H9 (cell line): ENCODE measurements around the gene NUP160. TPM values are rescaled to one million over a fixed set of nuclear protein-coding genes. Genes with fewer than 3 reads are reported as not detected.

Experiments used
- DNase-seq: peaks from one replicate; pipeline ENCODE4 v3.0.0-alpha.2; 2017
- H2AFZ ChIP-seq: one replicate; pipeline ENCODE4 v1.6.1; 2013; ENCODE audit warnings: mild to moderate bottlenecking, low read length, control low read depth, moderate library complexity
- H2AK5ac ChIP-seq: 2 replicates; pipeline ENCODE4 v1.6.1; 2013; ENCODE audit warnings: low read length, control low read depth, mixed read lengths; ENCODE audit not compliant: insufficient read length
- H2BK120ac ChIP-seq: one replicate; pipeline ENCODE4 v1.6.1; 2013; ENCODE audit warnings: low read depth, mild to moderate bottlenecking, low read length, control low read depth, inconsistent platforms; ENCODE audit not compliant: poor library complexity, severe bottlenecking
- H2BK12ac ChIP-seq: 2 replicates; pipeline ENCODE4 v1.6.1; 2013; ENCODE audit warnings: low read length, control low read depth, mixed read lengths, low read depth; ENCODE audit not compliant: insufficient read length
- H2BK15ac ChIP-seq: 2 replicates; pipeline ENCODE4 v1.6.1; 2013; ENCODE audit warnings: low read depth, low read length, control low read depth
- H2BK20ac ChIP-seq: one replicate; pipeline ENCODE4 v1.6.1; 2013; ENCODE audit warnings: low read depth, mild to moderate bottlenecking, low read length, control low read depth, inconsistent platforms; ENCODE audit not compliant: poor library complexity, severe bottlenecking
- H2BK5ac ChIP-seq: 2 replicates; pipeline ENCODE4 v1.6.1; 2013; ENCODE audit warnings: low read length, control low read depth, mixed read lengths; ENCODE audit not compliant: insufficient read length
- H3K14ac ChIP-seq: 2 replicates; pipeline ENCODE4 v1.6.1; 2013; ENCODE audit warnings: low read length, control low read depth; ENCODE audit not compliant: insufficient read depth
- H3K18ac ChIP-seq: 2 replicates; pipeline ENCODE4 v1.6.1; 2013; ENCODE audit warnings: low read depth, mild to moderate bottlenecking, mixed read lengths, low read length, control low read depth; ENCODE audit not compliant: insufficient read length
- H3K23ac ChIP-seq: 2 replicates; pipeline ENCODE4 v1.6.1; 2013; ENCODE audit warnings: low read length, control low read depth, mixed read lengths, low read depth; ENCODE audit not compliant: insufficient read length
- H3K23me2 ChIP-seq: 2 replicates; pipeline ENCODE4 v1.6.1; 2013; ENCODE audit warnings: low read depth, mild to moderate bottlenecking, mixed read lengths, low read length, control low read depth; ENCODE audit not compliant: insufficient read length, poor library complexity, severe bottlenecking
- H3K27ac ChIP-seq: 2 replicates; pipeline ENCODE4 v1.5.1; 2013; ENCODE audit warnings: low read length, control low read depth, mixed read lengths, low read depth; ENCODE audit not compliant: insufficient read length
- H3K27me3 ChIP-seq: 2 replicates; pipeline ENCODE4 v1.6.1; 2013; ENCODE audit warnings: low read length, control low read depth, inconsistent platforms; ENCODE audit not compliant: insufficient read depth
- H3K4ac ChIP-seq: 2 replicates; pipeline ENCODE4 v1.6.1; 2013; ENCODE audit warnings: low read depth, mild to moderate bottlenecking, control low read depth, inconsistent platforms, low read length, moderate library complexity
- H3K4me1 ChIP-seq: 2 replicates; pipeline ENCODE4 v1.6.1; 2013; ENCODE audit warnings: low read length, control low read depth, inconsistent platforms; ENCODE audit not compliant: insufficient read depth
- H3K4me2 ChIP-seq: 2 replicates; pipeline ENCODE4 v1.6.1; 2013; ENCODE audit warnings: low read length, control low read depth, mixed read lengths; ENCODE audit not compliant: insufficient read length, insufficient read depth
- H3K56ac ChIP-seq: 2 replicates; pipeline ENCODE4 v1.6.1; 2013; ENCODE audit warnings: low read depth, mild to moderate bottlenecking, mixed read lengths, low read length, control low read depth; ENCODE audit not compliant: insufficient read length
- H3K79me1 ChIP-seq: 2 replicates; pipeline ENCODE4 v1.6.1; 2013; ENCODE audit warnings: low read depth, mild to moderate bottlenecking, moderate library complexity, low read length, control low read depth, inconsistent platforms; ENCODE audit not compliant: insufficient read depth, poor library complexity, severe bottlenecking
- H3K79me2 ChIP-seq: 2 replicates; pipeline ENCODE4 v1.6.1; 2013; ENCODE audit warnings: low read length, control low read depth, inconsistent platforms; ENCODE audit not compliant: insufficient read depth
- H3K9ac ChIP-seq: 2 replicates; pipeline ENCODE4 v1.6.1; 2013; ENCODE audit warnings: low read length, control low read depth, mixed read lengths; ENCODE audit not compliant: insufficient read length; ENCODE audit errors: extremely low read depth
- H3K9me3 ChIP-seq: one replicate; pipeline ENCODE4 v1.6.1; 2013; ENCODE audit warnings: low read depth, low read length, inconsistent platforms; ENCODE audit not compliant: control insufficient read depth
- H3T11ph ChIP-seq: one replicate; pipeline ENCODE4 v1.6.1; 2013; ENCODE audit warnings: mild to moderate bottlenecking, low read length, control low read depth, inconsistent platforms
- H4K20me1 ChIP-seq: one replicate; pipeline ENCODE4 v1.6.1; 2013; ENCODE audit not compliant: control insufficient read depth, insufficient read length, insufficient read depth
- H4K5ac ChIP-seq: 2 replicates; pipeline ENCODE4 v1.6.1; 2013; ENCODE audit warnings: low read depth, mild to moderate bottlenecking, mixed read lengths, low read length, control low read depth; ENCODE audit not compliant: insufficient read length
- H4K8ac ChIP-seq: replicated peaks from 2 replicates; pipeline ENCODE4 v1.6.1; 2013; ENCODE audit warnings: low read length, control low read depth, mixed read lengths, low read depth; ENCODE audit not compliant: insufficient read length
- H4K91ac ChIP-seq: 2 replicates; pipeline ENCODE4 v1.6.1; 2013; ENCODE audit warnings: low read depth, mild to moderate bottlenecking, moderate library complexity, mixed read lengths, low read length, control low read depth; ENCODE audit not compliant: insufficient read length
- H3K27ac Mint-ChIP-seq, 3 experiments: 2 replicates in 2 of 3; 3 replicates in 1 of 3; pipeline ENCODE4 v1.8.0; 2020 to 2021; ENCODE audit warnings: mixed read lengths in 3 of 3, mild to moderate bottlenecking in 1 of 3, moderate library complexity in 1 of 3
- H3K27me3 Mint-ChIP-seq: 2 replicates; pipeline ENCODE4 v1.8.0; 2021; ENCODE audit warnings: low read depth, mild to moderate bottlenecking, moderate library complexity, mixed read lengths
- H3K36me3 Mint-ChIP-seq, 3 experiments: 2 replicates in 2 of 3; 3 replicates in 1 of 3; pipeline ENCODE4 v1.8.0; 2020 to 2021; ENCODE audit warnings: low read depth in 3 of 3, mixed read lengths in 3 of 3; ENCODE audit not compliant: insufficient read depth in 1 of 3
- H3K4me1 Mint-ChIP-seq, 2 experiments: 2 replicates each; pipeline ENCODE4 v1.8.0; 2020; ENCODE audit warnings: mixed read lengths in 2 of 2
- H3K4me3 Mint-ChIP-seq, 2 experiments: 2 replicates in 1 of 2; 3 replicates in 1 of 2; pipeline ENCODE4 v1.8.0; 2020 to 2021; ENCODE audit warnings: mild to moderate bottlenecking in 2 of 2, mixed read lengths in 2 of 2, moderate library complexity in 1 of 2
- H3K9me3 Mint-ChIP-seq, 2 experiments: 2 replicates in 1 of 2; 3 replicates in 1 of 2; pipeline ENCODE4 v1.8.0; 2020; ENCODE audit warnings: mild to moderate bottlenecking in 2 of 2, mixed read lengths in 2 of 2, moderate library complexity in 1 of 2
- WGBS: extraction: QIAGEN DNeasy Blood & Tissue Kit; methylation state at CpG from one replicate; pipeline ENCODE4 v1.1.7; 2013; ENCODE audit warnings: missing lambda C conversion rate, low lambda C conversion rate, mixed read lengths; ENCODE audit not compliant: insufficient read length; ENCODE audit errors: extremely low coverage; 5-methylcytosine and 5-hydroxymethylcytosine counted together
- total RNA-seq: library from RNA; stranded (reverse); gene quantifications from 2 replicates; pipeline ENCODE4 v1.2.1, GENCODE V29; 2021
- TF ChIP-seq, protein P1 (sequence below): fragments of 200-600 bp; sonication (generic); conservative IDR thresholded peaks from 3 replicates; pipeline ENCODE4 v1.8.0; 2021; ENCODE audit warnings: antibody characterized with exemption, mild to moderate bottlenecking

The NUP160 gene
- total RNA-seq, 1 experiment from 2014 or later = 86.1 TPM

DNA sequence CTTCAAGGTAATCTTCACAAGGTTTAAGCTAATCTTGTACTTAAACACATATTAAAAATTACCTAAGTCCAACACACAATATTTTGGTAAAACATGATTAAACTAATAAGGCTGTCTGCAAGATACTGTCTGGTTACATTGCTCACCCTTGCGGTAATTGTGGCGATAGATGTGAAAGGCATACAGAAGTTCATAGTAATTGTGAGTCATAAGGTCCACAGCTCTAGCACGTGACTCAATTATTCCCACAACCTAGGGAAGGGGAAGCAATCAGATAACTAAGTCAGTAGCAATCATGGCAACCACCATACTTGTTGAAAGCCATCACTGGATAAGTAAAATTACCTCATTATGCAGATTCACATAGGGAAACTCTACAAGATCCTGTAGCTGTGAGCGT lies 50.5 kb downstream of the NUP160 start:
- Histone ChIP-seq H3K9ac (no peak overlapping the region), H3K4me2 (no peak overlapping the region), H3K9me3 (no peaks in the 10 kb centered on the region), H3K56ac (no peak overlapping the region), H3K4ac (no peak overlapping the region), H3K4me1 (no peaks in the 10 kb centered on the region), H2AFZ (no peak overlapping the region), H3K23me2 (no peaks in the 10 kb centered on the region), H3K79me2 (no peaks in the 10 kb centered on the region), H4K20me1 (no peaks in the 10 kb centered on the region), H4K8ac (no peak overlapping the region), H2BK20ac (no peak overlapping the region), H3K18ac (no peak overlapping the region), H2AK5ac (no peak overlapping the region), H4K91ac (no peak overlapping the region), H2BK120ac (no peak overlapping the region), H3T11ph (no peak overlapping the region), H3K27me3 (no peaks in the 10 kb centered on the region), H2BK12ac (no peak overlapping the region), H3K79me1 (no peaks in the 10 kb centered on the region), H3K23ac (no peak overlapping the region), H2BK15ac (no peak overlapping the region), H3K27ac (no peak overlapping the region), H2BK5ac (no peak overlapping the region), H4K5ac (no peak overlapping the region), H3K14ac (no peak overlapping the region)
- H3K27me3 Mint-ChIP-seq = no peaks in the 10 kb centered on the region
- no peaks in the 10 kb centered on the region for H3K4me1 Mint-ChIP-seq
- TF ChIP-seq, protein P1, sequence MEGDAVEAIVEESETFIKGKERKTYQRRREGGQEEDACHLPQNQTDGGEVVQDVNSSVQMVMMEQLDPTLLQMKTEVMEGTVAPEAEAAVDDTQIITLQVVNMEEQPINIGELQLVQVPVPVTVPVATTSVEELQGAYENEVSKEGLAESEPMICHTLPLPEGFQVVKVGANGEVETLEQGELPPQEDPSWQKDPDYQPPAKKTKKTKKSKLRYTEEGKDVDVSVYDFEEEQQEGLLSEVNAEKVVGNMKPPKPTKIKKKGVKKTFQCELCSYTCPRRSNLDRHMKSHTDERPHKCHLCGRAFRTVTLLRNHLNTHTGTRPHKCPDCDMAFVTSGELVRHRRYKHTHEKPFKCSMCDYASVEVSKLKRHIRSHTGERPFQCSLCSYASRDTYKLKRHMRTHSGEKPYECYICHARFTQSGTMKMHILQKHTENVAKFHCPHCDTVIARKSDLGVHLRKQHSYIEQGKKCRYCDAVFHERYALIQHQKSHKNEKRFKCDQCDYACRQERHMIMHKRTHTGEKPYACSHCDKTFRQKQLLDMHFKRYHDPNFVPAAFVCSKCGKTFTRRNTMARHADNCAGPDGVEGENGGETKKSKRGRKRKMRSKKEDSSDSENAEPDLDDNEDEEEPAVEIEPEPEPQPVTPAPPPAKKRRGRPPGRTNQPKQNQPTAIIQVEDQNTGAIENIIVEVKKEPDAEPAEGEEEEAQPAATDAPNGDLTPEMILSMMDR = no peak
- H3K4me3 Mint-ChIP-seq = no peak overlapping the region
- WGBS = no CpG with 5 or more reads among the region's 4 CpGs
- no peak for DNase-seq
- H3K9me3 Mint-ChIP-seq = no peaks in the 10 kb centered on the region
- peaks cover 37 to 78% (median 65%) of the 10 kb centered on the region in 3 experiments for H3K36me3 Mint-ChIP-seq
- no peak overlapping the region for H3K27ac Mint-ChIP-seq
